SJCRH30 (cell line): Measurements from ENCODE around the gene IPO8. TPM values are rescaled to one million over a fixed set of nuclear protein-coding genes. Genes with fewer than 3 reads are reported as not detected.

ENCODE experiments used
- DNase-seq, 2 experiments: peaks; one replicate each; pipeline ENCODE4 v3.0.0-alpha.2; 2015 to 2020
- H3K27ac ChIP-seq: fragments of 250-450 bp; sonication (Bioruptor Pico); 2 replicates; pipeline ENCODE4 v1.5.1; 2020; ENCODE audit warnings: mild to moderate bottlenecking, moderate library complexity
- H3K27me3 ChIP-seq: fragments of 250-450 bp; sonication (Bioruptor Pico); 2 replicates; pipeline ENCODE4 v1.5.1; 2020; ENCODE audit warnings: mild to moderate bottlenecking, moderate library complexity
- H3K36me3 ChIP-seq: fragments of 250-450 bp; sonication (Bioruptor Pico); 2 replicates; pipeline ENCODE4 v1.5.1; 2020; ENCODE audit warnings: mild to moderate bottlenecking, moderate library complexity
- H3K4me1 ChIP-seq: fragments of 250-450 bp; sonication (Bioruptor Pico); 2 replicates; pipeline ENCODE4 v1.5.1; 2020; ENCODE audit warnings: mild to moderate bottlenecking, moderate library complexity
- H3K4me3 ChIP-seq: fragments of 250-450 bp; sonication (Bioruptor Pico); 2 replicates; pipeline ENCODE4 v1.5.1; 2020; ENCODE audit warnings: mild to moderate bottlenecking, moderate library complexity
- H3K9me3 ChIP-seq: fragments of 250-450 bp; sonication (Bioruptor Pico); replicated peaks from 2 replicates; pipeline ENCODE4 v1.5.1; 2020; ENCODE audit warnings: mild to moderate bottlenecking, moderate library complexity
- total RNA-seq: library from RNA; depleted of rRNA; stranded (reverse); fragments of >200 nt; shearing (Covaris generic); gene quantifications from 2 replicates; pipeline ENCODE4 v1.2.3, GENCODE V29; 2014

The IPO8 gene
- total RNA-seq, 1 experiment from 2014 or later, result 29.3 TPM

GRCh38 chr12:30698346-30698745 lies 2.7 kb upstream of the IPO8 start:
- Histone ChIP-seq H3K27me3 (no peaks in the 10 kb centered on the region), H3K36me3 (no peaks in the 10 kb centered on the region), H3K9me3 (no peaks in the 10 kb centered on the region), H3K4me3 (no peak overlapping the region), H3K27ac (no peak overlapping the region), H3K4me1 (peaks cover 14% of the 10 kb centered on the region)
- DNase-seq, result no peak

- peaks cover 14% of the 10 kb centered on the region for H3K4me1 ChIP-seq
- no peaks in the 10 kb centered on the region for H3K27me3 ChIP-seq
- no peak overlapping the region for H3K27ac ChIP-seq
- no peaks in the 10 kb centered on the region for H3K9me3 ChIP-seq
- no peak for DNase-seq
- H3K4me3 ChIP-seq, result no peak overlapping the region
- no peaks in the 10 kb centered on the region for H3K36me3 ChIP-seq
These were observed 1.3 kb upstream of the IPO8 start for GRCh38 chr12:30696943-30697342.

- no peak for DNase-seq
- Histone ChIP-seq H3K4me3 (peak overlapping the region; percentile 93), H3K27ac (no peak overlapping the region; the same call in 1 of the 2 replicates), H3K9me3 (no peaks in the 10 kb centered on the region), H3K27me3 (no peaks in the 10 kb centered on the region), H3K36me3 (no peaks in the 10 kb centered on the region), H3K4me1 (peaks cover 14% of the 10 kb centered on the region)
These were observed 817 bp upstream of the IPO8 start for GRCh38 chr12:30696486-30696885.

GRCh38 chr12:30696103-30696408 lies 387 bp upstream of the IPO8 start:
- DNase-seq, result no peak
- H3K9me3 ChIP-seq, result no peaks in the 10 kb centered on the region
- peaks cover 18% of the 10 kb centered on the region for H3K4me1 ChIP-seq
- H3K36me3 ChIP-seq, result no peaks in the 10 kb centered on the region
- peak overlapping the region; percentile 72 for H3K27ac ChIP-seq
- no peaks in the 10 kb centered on the region for H3K27me3 ChIP-seq
- peak overlapping the region; percentile 93 for H3K4me3 ChIP-seq

DNA sequence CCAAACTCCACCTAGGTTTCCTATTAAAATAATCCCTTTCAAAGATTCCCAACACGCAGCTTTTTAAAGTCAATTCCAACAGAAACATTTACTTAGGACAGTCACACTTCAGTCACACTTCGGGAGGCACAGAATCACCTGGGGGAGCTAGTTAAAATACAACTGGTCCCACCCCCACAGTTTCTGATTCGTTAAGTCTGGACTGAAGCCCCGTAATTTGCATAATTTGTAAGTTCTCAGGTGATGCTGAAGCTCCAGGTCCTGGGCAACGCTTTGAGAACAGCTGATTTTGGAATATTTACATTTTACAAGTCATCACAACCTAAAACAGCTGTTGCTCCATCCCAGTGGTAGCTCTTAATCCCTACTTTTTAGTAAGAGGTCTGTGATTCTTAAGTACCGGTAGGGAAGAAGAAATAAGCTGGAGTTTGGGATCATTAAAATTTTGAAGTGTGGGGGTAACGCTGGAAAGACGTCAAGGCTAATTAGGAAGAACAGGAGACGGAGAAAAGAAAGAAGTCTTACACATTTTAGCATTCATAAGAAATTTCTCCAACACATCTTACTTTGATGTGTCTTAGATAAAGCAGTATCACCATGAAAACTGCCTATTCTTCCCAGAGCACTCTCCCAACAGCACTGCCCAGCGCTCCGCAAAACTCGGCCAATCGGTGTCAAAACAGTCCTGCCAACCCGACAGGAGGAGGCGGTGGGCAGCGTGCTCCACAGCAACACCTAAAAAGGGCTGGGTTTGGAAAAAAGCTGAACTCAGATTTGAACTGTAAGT lies 1.1 kb downstream of the IPO8 start:
- Histone ChIP-seq H3K27me3 (no peaks in the 10 kb centered on the region), H3K4me1 (peaks cover 11% of the 10 kb centered on the region; the same call in 1 of the 2 replicates), H3K27ac (peak overlapping the region; percentile 72), H3K36me3 (peaks cover 5% of the 10 kb centered on the region; the same call in 1 of the 2 replicates), H3K4me3 (peak overlapping the region; percentile 93), H3K9me3 (no peaks in the 10 kb centered on the region)
- DNase-seq, result peak; percentile 43 to 60

- no peak overlapping the region for H3K27ac ChIP-seq
- DNase-seq, result no peak
- no peaks in the 10 kb centered on the region for H3K27me3 ChIP-seq
- no peaks in the 10 kb centered on the region for H3K9me3 ChIP-seq
- peaks cover 11% of the 10 kb centered on the region; the same call in 1 of the 2 replicates for H3K36me3 ChIP-seq
- peaks cover 11% of the 10 kb centered on the region; the same call in 1 of the 2 replicates for H3K4me1 ChIP-seq
- no peak overlapping the region for H3K4me3 ChIP-seq
These were observed 3.2 kb downstream of the IPO8 start for GRCh38 chr12:30692470-30692869.

GRCh38 chr12:30691122-30691879 lies 4.4 kb downstream of the IPO8 start:
- Histone ChIP-seq H3K4me3 (no peak overlapping the region), H3K27ac (no peak overlapping the region), H3K36me3 (peaks cover 11% of the 10 kb centered on the region; the same call in 1 of the 2 replicates), H3K9me3 (no peaks in the 10 kb centered on the region), H3K27me3 (no peaks in the 10 kb centered on the region), H3K4me1 (peaks cover 11% of the 10 kb centered on the region; the same call in 1 of the 2 replicates)
- peak; percentile 17 to 50 for DNase-seq

- Histone ChIP-seq H3K36me3 (peaks cover 33% of the 10 kb centered on the region), H3K9me3 (no peaks in the 10 kb centered on the region), H3K4me3 (no peak overlapping the region), H3K27me3 (no peaks in the 10 kb centered on the region), H3K27ac (no peak overlapping the region), H3K4me1 (0 out of 2 replicates have a peak, but pooled peaks cover 4% of the 10 kb centered on the region)
- DNase-seq, result no peak
These were observed 8.2 kb downstream of the IPO8 start for GRCh38 chr12:30687265-30687986.

DNA sequence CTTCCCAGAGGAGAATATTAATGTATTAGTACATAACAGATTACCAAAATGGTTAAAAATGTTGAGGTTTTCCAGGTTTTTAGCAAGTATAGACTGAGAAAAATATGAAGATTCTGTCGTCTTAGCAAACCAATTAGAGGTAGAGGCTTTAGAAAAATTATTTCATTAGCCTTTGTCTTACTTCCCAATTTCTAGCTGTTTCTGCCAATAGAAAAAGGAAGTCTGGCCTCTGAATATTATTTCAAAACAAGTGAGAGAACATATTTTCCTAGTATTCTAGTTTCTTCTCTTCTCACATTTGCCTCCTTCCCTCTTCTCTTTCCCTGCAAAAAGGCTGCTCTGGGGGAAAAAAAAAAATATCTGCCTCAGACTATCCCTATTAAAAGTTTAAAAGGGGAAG lies 16.4 kb downstream of the IPO8 start:
- H3K36me3 ChIP-seq, result peaks cover 72% of the 10 kb centered on the region
- H3K9me3 ChIP-seq, result no peaks in the 10 kb centered on the region
- H3K4me1 ChIP-seq, result no peaks in the 10 kb centered on the region
- H3K27me3 ChIP-seq, result no peaks in the 10 kb centered on the region
- no peak overlapping the region for H3K4me3 ChIP-seq
- no peak for DNase-seq
- no peak overlapping the region for H3K27ac ChIP-seq

DNA sequence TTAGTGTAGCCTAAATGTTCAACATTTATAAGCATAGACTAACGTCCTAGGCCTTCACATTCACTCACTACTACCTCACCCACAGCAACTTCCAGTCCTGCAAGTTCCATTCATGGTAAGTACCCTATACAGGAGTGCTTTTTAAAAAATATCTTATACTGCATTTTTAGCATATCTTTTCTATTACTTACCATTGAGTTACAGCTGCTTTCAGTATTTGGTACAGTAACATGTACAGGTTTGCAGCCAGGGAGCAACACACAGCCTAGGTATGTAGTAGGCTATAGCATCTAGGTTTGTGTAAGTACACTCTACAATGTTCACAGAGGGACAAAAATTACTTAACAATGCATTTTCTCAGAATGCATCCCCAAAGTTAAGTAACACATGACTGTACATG lies 17.4 kb downstream of the IPO8 start:
- peaks cover 66% of the 10 kb centered on the region for H3K36me3 ChIP-seq
- DNase-seq, result no peak

DNA sequence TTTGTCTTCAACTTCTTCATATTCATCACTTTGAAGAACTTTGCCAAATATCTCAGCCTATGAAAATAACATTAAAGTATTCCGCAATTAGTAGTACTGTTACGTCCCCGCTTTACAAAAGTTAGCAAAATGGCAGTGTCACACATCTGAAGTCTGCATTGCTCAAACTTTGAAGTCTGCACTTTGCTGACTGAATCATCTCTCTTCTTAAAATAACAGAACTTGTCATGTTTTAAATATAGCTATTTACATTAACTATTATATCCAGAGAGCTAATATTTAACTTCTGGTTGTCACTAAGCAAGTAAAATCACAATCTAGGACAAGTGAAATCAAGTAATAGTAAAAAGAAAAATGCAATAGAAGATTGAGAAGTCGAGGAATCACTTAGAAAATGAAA lies 34.5 kb downstream of the IPO8 start:
- Histone ChIP-seq H3K36me3 (peaks cover 48% of the 10 kb centered on the region), H3K4me3 (no peak overlapping the region), H3K9me3 (no peaks in the 10 kb centered on the region), H3K27me3 (no peaks in the 10 kb centered on the region), H3K27ac (no peak overlapping the region), H3K4me1 (no peaks in the 10 kb centered on the region)
- no peak for DNase-seq

More for the DNA sequence above, 17.4 kb downstream of the IPO8 start:
- no peaks in the 10 kb centered on the region for H3K27me3 ChIP-seq
- H3K9me3 ChIP-seq, result no peaks in the 10 kb centered on the region
- H3K4me3 ChIP-seq, result no peak overlapping the region
- H3K27ac ChIP-seq, result no peak overlapping the region
- H3K4me1 ChIP-seq, result no peaks in the 10 kb centered on the region

GRCh38 chr12:30652034-30652696 lies 43.5 kb downstream of the IPO8 start:
- H3K9me3 ChIP-seq, result no peaks in the 10 kb centered on the region
- H3K27me3 ChIP-seq, result no peaks in the 10 kb centered on the region
- DNase-seq, result no peak
- no peak overlapping the region for H3K27ac ChIP-seq
- H3K4me3 ChIP-seq, result no peak overlapping the region
- peaks cover 23% of the 10 kb centered on the region for H3K36me3 ChIP-seq
- no peaks in the 10 kb centered on the region for H3K4me1 ChIP-seq

GRCh38 chr12:30646821-30647220 lies 48.8 kb downstream of the IPO8 start:
- DNase-seq, result no peak
- no peak overlapping the region for H3K27ac ChIP-seq
- no peaks in the 10 kb centered on the region for H3K9me3 ChIP-seq
- H3K36me3 ChIP-seq, result peaks cover 17% of the 10 kb centered on the region
- H3K4me3 ChIP-seq, result no peak overlapping the region
- H3K4me1 ChIP-seq, result no peaks in the 10 kb centered on the region
- no peaks in the 10 kb centered on the region for H3K27me3 ChIP-seq

DNA sequence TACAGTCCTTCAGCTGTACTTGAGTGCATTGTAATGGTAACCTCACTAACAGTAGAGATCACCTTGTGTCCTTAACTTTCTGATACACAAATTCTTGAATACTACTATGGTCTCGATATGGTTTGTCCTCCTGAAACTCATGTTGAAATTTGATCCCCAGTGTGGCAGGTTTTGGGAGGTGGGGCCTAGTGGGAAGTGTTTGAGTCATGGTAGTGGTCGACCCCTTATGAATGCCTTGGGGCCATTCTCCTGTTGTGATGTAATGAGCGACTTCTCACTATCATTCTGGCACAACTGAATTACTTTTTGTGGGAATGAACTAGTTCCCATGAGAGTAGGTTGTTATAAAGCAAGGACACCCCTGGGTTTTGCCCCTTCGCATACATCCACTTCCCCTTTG lies 52.3 kb downstream of the IPO8 start:
- Histone ChIP-seq H3K27me3 (no peaks in the 10 kb centered on the region), H3K4me1 (no peaks in the 10 kb centered on the region), H3K9me3 (no peaks in the 10 kb centered on the region), H3K36me3 (peaks cover 16% of the 10 kb centered on the region), H3K27ac (no peak overlapping the region), H3K4me3 (no peak overlapping the region)
- peak; percentile 9 to 28 for DNase-seq
